Left colon (tissue), 2 donors: ENCODE results near the gene DOLK. TPM values are rescaled to one million over a fixed set of nuclear protein-coding genes. Genes with fewer than 3 reads are reported as not detected.

ENCODE experiments used
- ATAC-seq: fragments of 200-7000 bp; cut with Tn5 transposase; one replicate; pipeline ENCODE4 v1.9.1; 2020; ENCODE audit warnings: mild to moderate bottlenecking, moderate library complexity
- DNase-seq, 2 donors: peaks; one replicate each; pipeline ENCODE4 v3.0.0-alpha.2; 2020
- intact Hi-C, 2 donors: fragments of 100-400 bp; cut with DNase I in 1 of 2; cut with micrococcal nuclease in 1 of 2; formaldehyde crosslinking; loops; one replicate each; pipeline versions ENCODE4 v1.11.2 to v1.14.0; 2022; cut with DNase I, micrococcal nuclease
- total RNA-seq, 2 donors: library from RNA; stranded (reverse); fragmentation: NEBNext Ultra II Directional; extraction: Animal tissue kit (Norgen Biotek cat#: 25700); gene quantifications; one replicate each; pipeline ENCODE4 v1.2.1, GENCODE V29; 2021
- donor health status: DM: no; HTN: no; CAD: no.
- donor health status: DM: yes; HTN: yes; CAD: no.

DOLK gene
- total RNA-seq, 2 donors from 2014 or later, result 12.1 to 12.8 TPM

DNA sequence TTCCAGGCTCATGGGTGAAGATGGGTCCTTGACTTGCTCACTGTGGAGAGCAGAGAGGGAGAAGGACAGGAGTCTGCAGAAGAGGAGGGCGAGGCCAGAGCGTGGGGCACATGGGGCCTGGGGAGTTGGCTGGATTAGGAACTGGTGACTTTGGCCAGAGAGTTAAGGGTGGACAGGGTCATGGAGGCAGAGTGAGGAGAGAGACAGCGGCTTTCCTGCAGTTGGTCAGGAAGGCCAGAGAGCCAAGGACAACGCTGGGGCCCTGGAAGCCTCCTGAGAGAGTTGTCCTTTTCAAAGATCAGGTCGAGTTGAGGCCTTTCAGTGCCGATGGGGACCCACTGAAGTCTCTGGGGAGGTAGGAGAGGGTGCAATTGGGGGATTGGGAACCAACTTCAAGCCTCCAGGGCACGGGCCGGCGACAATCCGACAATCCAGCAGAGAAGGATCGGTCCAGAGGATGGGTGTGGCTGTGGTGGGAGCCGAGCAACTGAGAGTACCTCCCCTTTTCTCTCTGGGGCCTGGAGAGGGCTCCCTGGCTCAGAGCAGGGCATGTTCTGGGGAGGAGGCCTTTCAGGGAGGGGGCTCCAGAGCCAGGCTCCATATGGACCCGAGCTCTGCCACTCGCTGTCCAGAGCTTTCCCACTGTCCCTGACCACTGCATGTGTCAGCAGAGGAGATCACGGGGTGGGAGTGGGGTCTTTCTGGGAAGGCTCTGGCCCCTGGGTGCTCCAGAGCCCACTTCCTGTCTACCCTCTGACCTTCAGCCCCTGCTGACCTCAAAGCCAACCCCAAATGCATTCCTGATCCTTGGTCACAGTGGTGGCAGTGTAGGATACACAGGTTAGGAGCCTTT, 34.1 kb downstream of the DOLK start:
- ATAC-seq, result no peak
- intact Hi-C loops, result no loop called here
- DNase-seq, result no peak

DNA sequence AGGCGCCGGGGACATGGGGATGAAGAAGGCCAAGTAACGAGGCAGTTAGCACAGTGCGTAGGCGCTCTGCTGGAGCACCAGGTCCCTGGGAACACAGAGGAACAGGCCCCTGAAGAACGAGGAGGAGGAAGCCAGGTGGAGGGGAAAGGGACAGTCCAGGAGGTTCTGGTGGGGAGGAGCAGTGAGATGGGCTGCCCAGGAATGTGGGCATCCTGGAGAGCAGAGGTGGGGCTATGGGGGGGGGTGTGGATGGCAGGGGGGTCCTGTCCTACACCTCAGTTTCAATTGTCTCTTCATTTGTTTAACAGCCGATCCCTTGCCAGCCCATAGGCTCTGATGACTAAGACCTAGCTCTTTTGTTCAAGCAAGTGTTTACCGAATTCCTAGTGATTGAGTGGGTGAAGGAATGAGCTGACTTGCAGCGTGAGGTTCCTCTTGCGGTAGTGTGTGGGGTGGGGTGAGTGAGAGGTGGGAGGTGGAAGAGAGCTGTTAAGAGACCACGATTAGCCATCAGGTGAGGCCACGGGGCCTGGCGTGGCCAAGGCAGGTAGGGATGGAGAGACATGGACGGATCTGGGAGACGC, 35.0 kb downstream of the DOLK start:
- intact Hi-C loops, result no loop called here
- DNase-seq (no peak), ATAC-seq (no peak)

DNA sequence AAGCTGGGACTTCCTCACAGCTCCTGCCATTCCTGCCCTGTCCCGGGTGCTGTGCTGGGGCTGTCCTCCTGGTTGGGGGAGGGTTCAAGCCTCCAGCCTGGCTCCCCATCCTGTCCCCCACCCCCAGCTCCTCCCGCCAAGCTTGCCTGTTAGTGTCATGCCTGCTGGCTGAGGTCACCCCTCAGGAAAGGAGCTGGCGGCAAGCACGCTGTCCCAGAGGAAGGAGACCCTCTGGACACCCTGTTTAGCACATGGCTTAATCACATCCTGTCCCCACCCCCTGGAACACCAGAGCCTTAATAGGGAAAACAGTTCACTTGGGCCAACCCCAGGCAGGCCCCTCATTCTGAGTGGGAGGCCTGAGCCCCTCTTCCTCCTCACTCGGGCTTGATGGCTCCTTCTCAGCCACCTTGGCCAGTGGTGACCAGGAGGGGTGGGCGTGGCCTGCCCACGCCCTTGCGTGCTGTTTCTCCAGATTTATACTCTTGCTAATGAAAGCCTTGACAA, 35.8 kb downstream of the DOLK start:
- ATAC-seq, result peak; percentile 50
- DNase-seq, result no peak
- intact Hi-C loops, result no loop called here

DNA sequence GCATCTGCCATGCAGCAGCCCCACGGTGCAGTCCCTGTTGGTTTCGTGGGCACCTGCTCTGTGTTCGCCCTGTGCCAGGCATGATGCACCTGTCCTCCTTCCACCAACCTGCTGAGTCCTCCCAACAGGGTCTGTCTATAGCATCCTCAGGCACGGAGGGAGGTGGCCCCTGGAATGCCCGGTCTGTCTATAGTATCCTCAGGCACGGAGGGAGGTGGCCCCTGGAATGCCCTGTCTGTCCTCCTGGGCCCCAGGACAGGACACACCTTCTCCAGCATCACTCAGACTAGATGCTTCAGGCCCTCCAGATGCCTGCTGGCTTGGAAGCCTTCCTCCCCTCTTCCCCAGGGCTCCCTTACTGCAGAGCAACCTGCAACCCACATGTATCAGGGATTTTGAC, 36.5 kb downstream of the DOLK start:
- ATAC-seq, result no peak
- intact Hi-C loops, result no loop called here
- DNase-seq, result no peak

DNA sequence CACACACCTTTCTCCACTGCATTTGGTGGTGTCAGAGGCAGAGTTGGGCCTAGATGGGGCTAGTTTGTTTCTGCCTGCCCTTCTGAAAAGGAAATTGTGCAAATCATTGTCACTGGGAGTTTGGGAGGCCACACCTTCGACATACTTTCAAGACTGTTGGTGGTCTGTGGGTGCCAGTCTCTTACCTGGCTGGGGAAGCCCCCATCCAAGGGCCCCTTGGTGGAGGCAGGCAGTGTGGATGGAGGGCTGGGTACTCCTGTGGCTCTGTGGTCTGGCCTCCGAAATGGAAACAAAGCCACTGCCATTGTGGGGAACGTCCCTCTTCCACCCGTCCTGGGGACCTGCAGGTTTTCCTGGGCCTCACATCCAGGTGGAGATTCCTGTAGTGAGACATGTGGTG, 37.5 kb downstream of the DOLK start:
- DNase-seq, result no peak
- no peak for ATAC-seq

DNA sequence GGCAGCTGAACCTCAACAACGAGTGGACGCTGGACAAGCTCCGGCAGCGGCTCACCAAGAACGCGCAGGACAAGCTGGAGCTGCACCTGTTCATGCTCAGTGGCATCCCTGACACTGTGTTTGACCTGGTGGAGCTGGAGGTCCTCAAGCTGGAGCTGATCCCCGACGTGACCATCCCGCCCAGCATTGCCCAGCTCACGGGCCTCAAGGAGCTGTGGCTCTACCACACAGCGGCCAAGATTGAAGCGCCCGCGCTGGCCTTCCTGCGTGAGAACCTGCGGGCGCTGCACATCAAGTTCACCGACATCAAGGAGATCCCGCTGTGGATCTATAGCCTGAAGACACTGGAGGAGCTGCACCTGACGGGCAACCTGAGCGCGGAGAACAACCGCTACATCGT, 39.0 kb downstream of the DOLK start:
- DNase-seq, result no peak
- no peak for ATAC-seq
- intact Hi-C loops, result no loop called here

More for the DNA sequence above, 37.5 kb downstream of the DOLK start:
- intact Hi-C loops, result no loop called here

DNA sequence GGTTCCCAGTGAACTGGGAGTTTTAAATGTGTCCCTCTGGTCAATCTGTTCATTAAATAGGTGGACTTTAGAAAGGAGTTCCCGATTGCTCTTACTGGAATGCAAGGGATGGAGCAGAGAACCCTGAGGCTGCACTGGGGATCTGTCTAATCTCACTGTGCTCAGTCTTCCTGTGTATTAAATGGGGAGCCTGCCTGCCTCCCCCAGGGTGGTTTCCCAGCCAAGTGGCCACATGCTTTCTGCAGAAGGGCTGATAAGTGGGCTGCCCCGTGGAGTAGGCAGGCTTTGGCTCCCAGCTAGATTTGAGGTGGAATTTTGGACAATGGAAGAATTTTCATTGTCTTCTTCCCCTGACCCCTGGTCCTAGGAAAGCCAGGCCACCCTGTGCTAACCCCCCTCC, 40.7 kb downstream of the DOLK start:
- no peak for ATAC-seq
- DNase-seq, result no peak
- intact Hi-C loops, result no loop called here

DNA sequence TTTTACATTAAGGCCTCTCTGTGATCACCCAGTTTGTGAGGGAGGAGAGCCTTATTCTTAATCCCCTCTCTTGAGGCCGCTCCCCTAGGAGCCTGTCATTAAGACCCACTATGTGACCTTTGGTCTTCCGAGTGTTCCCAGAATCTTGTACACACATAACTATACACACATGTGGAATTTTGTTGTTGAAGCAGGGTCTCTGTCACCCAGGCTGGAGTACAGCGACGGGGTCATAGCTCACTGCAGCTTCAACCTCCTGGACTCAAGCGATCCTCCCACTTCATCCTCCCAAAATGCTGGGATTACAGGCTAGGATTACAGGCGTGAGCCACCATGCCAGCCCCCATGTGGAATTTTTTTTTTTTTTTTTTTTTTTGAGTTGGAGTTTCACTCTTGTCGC, 41.4 kb downstream of the DOLK start:
- no peak for ATAC-seq
- intact Hi-C loops, result no loop called here
- DNase-seq, result no peak

DNA sequence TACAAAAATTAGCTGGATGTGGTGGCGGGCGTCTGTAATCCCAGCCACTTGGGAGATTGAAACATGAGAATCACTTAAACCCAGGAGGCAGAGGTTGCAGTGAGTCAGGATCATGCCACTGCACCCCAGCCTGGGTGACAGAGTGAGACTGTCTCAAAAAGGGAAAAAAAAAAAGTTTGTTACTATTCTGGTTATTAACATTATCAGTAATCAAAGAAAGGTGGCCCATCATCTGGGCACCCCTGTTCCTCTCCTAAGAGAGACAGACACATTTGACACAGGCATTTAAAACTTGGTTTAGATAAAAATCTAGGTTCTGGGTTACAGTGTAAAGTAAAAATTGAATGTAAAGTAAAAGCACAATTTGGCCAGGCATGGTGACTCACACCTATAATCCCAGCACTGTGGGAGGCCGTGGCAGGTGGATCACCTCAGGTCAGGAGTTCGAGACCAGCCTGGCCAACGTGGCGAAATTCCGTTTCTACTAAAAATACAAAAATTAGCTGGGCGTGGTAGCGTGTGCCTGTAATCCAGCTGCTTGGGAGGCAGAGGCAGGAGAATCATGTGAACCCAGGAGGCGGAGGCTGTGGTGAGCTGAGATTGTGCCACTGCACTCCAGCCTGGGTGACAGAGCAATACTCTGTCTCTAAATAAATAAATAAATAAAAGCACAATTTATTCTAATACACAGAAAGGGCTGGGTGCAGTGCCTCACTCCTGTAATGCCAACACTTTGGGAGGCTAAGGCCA, 43.4 kb downstream of the DOLK start:
- no peak for ATAC-seq
- no peak for DNase-seq
- intact Hi-C loops, result no loop called here

DNA sequence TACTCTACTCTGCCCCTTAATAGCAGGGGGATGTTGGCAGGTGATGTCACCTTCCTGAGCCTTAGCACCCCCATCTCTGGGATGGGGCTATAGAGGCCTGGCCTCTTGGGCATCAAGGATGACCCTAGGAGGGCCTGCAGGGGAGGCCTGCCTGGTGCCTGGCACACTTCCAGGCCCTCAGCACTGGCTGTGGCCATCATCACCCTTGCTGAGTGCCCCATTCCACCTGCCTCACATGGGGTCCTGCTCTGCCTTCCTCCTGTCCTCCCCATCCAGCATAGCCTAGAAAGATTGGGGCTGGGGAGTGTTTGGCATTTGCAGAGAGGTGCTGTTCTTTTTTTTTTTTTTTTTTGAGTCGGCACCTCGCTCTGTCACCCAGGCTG, 44.3 kb downstream of the DOLK start:
- ATAC-seq, result no peak
- intact Hi-C loops, result no loop called here

DNA sequence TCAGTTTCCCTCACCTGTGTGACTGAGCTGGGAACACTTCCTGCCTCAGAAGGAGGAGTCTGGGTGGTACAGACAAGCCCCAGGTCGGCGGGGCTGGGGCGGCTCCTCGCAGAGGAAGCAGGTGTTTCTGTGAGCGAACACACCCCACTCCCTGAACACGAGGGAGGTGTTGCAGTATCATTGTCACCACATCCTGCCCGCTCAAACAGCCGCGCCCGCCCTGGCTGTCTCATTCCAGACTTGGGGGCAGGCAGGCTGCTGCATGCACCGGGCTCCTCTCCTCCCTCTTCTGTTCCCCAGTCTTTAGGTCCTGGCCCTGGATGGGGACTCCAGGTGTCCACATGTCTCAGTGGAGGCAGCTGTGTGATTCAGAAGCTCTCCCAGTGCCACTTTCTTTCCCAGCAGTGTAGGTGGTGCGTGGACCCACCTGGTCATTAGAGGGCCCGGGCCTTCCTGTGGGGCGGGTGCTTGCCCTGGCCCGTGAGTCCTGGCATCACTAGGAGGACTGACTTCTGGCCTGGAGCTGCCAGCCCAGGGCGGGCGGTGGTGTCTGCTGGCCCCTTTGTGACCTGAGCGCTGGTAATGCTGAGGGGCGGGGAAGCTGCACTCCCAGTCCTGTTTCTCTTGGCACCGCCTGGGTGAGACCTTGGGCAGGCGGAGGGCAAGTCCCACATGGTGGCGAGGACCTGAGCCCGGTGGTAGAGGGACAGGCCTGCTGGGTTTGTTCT, 44.9 kb downstream of the DOLK start:
- DNase-seq, result peak; percentile 85 to 86
- intact Hi-C loops, result no loop called here
- peak; percentile 90 for ATAC-seq

More for the DNA sequence above, 44.3 kb downstream of the DOLK start:
- DNase-seq, result no peak

DNA sequence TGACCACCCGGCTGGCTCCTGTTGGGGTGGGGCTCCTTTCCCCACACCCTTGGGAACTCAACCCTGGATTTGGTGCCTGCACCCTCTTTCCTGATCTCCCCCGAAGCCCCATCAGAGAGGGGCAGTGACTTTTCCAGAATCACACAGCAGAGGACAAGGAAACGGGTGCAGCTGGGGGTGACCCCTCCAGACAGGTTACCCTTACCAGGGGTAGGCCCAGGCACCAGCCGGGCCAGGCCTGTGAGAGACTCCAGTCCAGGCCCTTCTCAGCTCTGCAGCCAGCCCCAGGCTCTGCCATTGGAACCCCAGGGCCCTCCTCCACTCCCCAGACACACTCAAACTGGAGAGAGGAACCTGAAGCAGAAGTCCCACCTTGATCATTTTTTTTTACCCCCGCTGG, 45.6 kb downstream of the DOLK start:
- intact Hi-C loops, result no loop called here
- no peak for ATAC-seq
- no peak for DNase-seq

DNA sequence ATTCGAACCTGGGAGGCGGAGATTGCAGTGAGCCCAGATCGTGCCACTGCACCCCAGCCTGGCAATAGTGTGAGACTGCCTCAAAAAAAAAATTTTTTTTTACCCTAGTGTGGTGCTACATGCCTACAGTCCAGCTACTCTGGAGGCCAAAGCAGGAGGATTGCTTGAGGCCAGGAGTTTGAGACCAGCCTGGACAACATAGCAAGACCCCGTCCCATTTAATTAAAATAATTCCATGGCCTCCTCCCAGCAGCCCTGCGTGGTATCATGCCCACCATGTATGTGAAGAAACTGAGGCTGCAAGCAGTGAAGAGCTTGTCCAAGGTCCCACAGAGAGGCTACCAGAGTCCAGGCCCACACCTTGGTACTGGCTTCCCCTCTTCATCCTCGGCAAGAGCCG, 46.0 kb downstream of the DOLK start:
- no peak for ATAC-seq
- intact Hi-C loops, result no loop called here
- DNase-seq, result no peak

DNA sequence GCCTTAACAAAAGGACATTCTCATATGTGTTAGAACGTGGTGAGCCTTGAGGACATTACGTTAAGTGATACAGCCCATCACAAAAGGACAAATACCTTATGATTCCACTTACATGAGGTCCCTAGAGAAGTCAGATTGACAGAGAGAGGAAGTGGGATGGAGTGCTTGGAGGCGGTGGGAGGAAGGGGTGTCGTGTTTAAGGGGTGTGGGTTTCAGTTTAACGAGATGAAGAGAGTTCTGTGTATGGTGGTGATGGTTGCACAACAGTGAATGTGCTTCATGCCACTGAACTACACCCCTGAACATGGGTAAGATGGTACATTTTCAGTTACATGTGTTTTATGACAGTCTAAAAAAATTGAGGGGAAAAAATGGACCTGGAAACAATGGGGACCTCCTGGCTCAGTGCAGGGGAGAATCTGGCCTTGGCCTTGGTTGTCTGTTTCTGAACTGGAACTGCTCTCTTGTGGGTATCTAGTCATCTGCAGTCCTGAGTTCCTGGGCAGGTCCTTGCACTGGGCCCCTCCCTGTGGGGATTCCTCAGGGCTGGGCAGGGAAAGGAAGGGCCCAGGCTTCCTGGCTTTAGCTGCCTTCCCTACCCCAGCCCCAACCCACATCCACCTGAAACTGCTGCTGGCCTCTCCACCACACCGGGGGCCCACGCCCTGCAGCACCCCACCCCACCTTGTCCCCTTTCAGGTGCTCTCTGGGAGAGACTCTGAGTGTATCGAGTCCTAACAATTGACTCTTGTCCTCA, 47.7 kb downstream of the DOLK start:
- ATAC-seq (peak; percentile 66), DNase-seq (no peak)
- intact Hi-C loops, result no loop called here

DNA sequence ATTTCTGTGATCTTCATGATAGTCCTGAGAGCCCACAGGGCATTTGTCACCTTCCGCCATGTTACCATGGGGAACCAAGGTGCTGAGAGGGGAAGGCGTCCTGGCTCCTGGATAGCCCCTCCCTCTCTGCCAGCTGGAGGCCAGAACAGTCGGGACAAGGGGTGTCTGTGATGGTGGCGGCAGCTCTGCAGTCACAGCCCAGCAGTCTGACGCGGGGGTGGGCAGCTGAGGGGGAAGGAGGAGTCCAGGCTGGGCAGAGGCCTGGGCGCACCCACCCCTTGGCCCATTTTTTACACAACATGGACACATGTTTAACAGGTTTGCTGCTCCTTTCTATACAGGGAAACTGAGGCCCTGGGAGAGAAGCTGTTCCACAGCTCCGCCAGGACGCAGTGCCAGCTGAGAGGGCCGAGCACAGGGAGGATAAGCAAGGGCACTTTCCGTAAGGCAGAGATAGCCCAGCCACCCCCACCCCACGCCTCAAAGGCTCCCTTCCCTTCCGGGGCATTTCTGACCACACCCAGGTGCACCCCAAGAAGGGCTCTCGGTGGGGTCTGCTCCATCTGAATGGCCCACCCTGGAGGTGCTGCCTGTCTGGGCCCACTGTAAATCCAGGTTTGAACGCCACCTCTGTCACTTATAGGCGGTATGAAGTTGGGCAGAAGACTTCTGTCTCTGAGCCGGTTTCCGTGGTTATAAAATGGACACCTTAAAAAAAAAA, 48.4 kb downstream of the DOLK start:
- DNase-seq (no peak), ATAC-seq (no peak)
- intact Hi-C loops, result no loop called here

DNA sequence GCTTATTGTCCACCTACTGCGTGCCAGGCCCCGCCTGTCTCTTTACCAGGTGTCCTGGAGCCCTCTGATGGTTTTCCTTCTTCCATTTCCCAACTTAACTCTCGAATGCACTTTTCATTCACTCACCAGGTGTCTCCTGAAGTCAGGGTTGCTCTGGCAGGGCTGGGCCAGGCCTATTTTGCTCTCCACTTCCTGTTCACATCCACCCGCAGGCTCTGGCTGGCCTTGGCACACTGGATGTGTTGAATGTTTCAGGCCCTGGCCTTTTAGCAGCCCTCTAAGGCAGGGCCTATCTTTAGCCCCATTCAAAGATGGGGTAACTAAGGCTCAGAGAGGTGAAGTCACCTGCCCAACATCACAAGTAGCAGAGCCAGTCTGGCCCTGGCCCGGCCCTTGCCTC, 49.0 kb downstream of the DOLK start:
- peak in 1 of 2 donors; percentile 23 for DNase-seq
- peak; percentile 29 for ATAC-seq
- intact Hi-C loops, result no loop called here

DNA sequence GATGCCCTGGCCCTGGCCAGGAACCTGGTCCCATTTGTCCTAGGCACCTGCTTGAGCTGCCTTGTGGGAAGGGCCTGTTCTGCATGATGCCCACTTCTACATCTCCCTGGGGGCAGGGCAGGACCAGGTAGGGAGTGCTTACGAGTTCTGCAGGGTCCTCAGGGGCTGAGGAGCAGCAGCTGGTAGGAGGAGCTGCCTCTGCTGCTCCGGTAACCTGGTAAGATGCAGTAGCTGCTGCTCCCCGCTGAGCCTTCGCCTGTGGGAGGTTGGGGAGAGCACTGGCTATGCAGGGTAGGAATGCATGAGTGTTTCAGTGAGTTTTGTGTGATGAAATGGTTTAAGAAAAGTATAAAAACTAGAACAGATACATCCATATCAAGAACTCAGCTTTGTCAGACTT, 51.8 kb downstream of the DOLK start:
- intact Hi-C loops, result no loop called here
- no peak for ATAC-seq
- peak in 1 of 2 donors; percentile 17 for DNase-seq
